Kidney epithelial cell (primary cell): ENCODE data around the gene FARP1. TPM values are rescaled to one million over a fixed set of nuclear protein-coding genes. Genes with fewer than 3 reads are reported as not detected.

Experiments used
- DNase-seq: peaks from one replicate; pipeline ENCODE4 v3.0.0-alpha.2; 2010; ENCODE audit warnings: low read depth
- H3K27me3 ChIP-seq: 2 replicates; pipeline ENCODE4 v1.6.0; 2011; ENCODE audit warnings: low read length; ENCODE audit not compliant: control insufficient read depth, insufficient read depth
- H3K36me3 ChIP-seq: 2 replicates; pipeline ENCODE4 v1.5.1; 2011; ENCODE audit warnings: low read length; ENCODE audit not compliant: control insufficient read depth, insufficient read depth
- H3K4me3 ChIP-seq: 2 replicates; pipeline ENCODE4 v1.5.1; 2011; ENCODE audit warnings: low read depth, mild to moderate bottlenecking, control low read depth, low read length
- CTCF ChIP-seq: IDR thresholded peaks from 2 replicates; pipeline ENCODE4 v1.5.1; 2011; ENCODE audit warnings: mild to moderate bottlenecking, moderate library complexity, low read length, control low read depth, inconsistent platforms; ENCODE audit not compliant: insufficient read depth, poor library complexity, severe bottlenecking
- total RNA-seq: library from RNA; depleted of rRNA; stranded (reverse); fragments of >200 nt; gene quantifications from 2 replicates; pipeline ENCODE4 v1.2.3, GENCODE V29; 2015

FARP1 gene
- total RNA-seq, 1 donor from 2014 or later, result 135 TPM

GRCh38 chr13:98363326-98363725 lies 220.4 kb downstream of the FARP1 start:
- Histone ChIP-seq H3K36me3 (no peaks in the 10 kb centered on the region), H3K4me3 (no peak overlapping the region), H3K27me3 (no peaks in the 10 kb centered on the region)
- no peak for TF ChIP-seq CTCF
- no peak for DNase-seq

GRCh38 chr13:98364179-98364578 lies 221.3 kb downstream of the FARP1 start:
- Histone ChIP-seq H3K36me3 (no peaks in the 10 kb centered on the region), H3K27me3 (no peaks in the 10 kb centered on the region), H3K4me3 (no peak overlapping the region)
- DNase-seq, result no peak
- no peak for TF ChIP-seq CTCF

- Histone ChIP-seq H3K36me3 (no peaks in the 10 kb centered on the region), H3K4me3 (no peak overlapping the region), H3K27me3 (no peaks in the 10 kb centered on the region)
- no peak for DNase-seq
- TF ChIP-seq CTCF, result no peak
Observed at GRCh38 chr13:98364647-98365046, 221.8 kb downstream of the FARP1 start.

- H3K4me3 ChIP-seq, result no peak overlapping the region
- no peaks in the 10 kb centered on the region for H3K27me3 ChIP-seq
- no peaks in the 10 kb centered on the region for H3K36me3 ChIP-seq
- no peak for TF ChIP-seq CTCF
- DNase-seq, result no peak
Observed at GRCh38 chr13:98365302-98365701, 222.4 kb downstream of the FARP1 start.

- no peak for DNase-seq
- Histone ChIP-seq H3K36me3 (no peaks in the 10 kb centered on the region), H3K27me3 (no peaks in the 10 kb centered on the region), H3K4me3 (no peak overlapping the region)
- TF ChIP-seq CTCF, result no peak
Observed at GRCh38 chr13:98366010-98366409, 223.1 kb downstream of the FARP1 start.

- no peak for DNase-seq
- no peak for TF ChIP-seq CTCF
- H3K36me3 ChIP-seq, result no peaks in the 10 kb centered on the region
- H3K27me3 ChIP-seq, result no peaks in the 10 kb centered on the region
- no peak overlapping the region for H3K4me3 ChIP-seq
Observed at GRCh38 chr13:98366443-98366842, 223.5 kb downstream of the FARP1 start.
